ACC112 (cell line): ENCODE results near the gene SNRNP27.
A peak's percentile ranks its signal among the peaks of the same experiment; 100 is the strongest.

Source experiments
- H2AFZ ChIP-seq: fragments of 200-600 bp; sonication (generic); one replicate; pipeline ENCODE4 v1.6.0; 2017; ENCODE audit warnings: antibody characterized with exemption, low read length; ENCODE audit not compliant: unreplicated experiment
- H3K27ac ChIP-seq: fragments of 200-600 bp; sonication (generic); 2 replicates; pipeline ENCODE4 v1.5.1; 2014; ENCODE audit warnings: low read depth, mild to moderate bottlenecking, antibody characterized with exemption, low read length, moderate library complexity
- H3K27me3 ChIP-seq: fragments of 200-600 bp; sonication (generic); 2 replicates; pipeline ENCODE4 v1.6.1; 2014; ENCODE audit warnings: mild to moderate bottlenecking, antibody characterized with exemption, low read length, moderate library complexity, mixed read lengths; ENCODE audit not compliant: insufficient read depth
- H3K36me3 ChIP-seq: fragments of 200-600 bp; sonication (generic); 2 replicates; pipeline ENCODE4 v1.6.1; 2016; ENCODE audit warnings: mild to moderate bottlenecking, antibody characterized with exemption, low read length, moderate library complexity, mixed read lengths; ENCODE audit not compliant: insufficient read depth
- H3K4me1 ChIP-seq: fragments of 200-600 bp; sonication (generic); one replicate; pipeline ENCODE4 v1.6.1; 2016; ENCODE audit warnings: low read length, mixed read lengths; ENCODE audit not compliant: insufficient read depth, unreplicated experiment, control insufficient read depth
- H3K4me3 ChIP-seq: fragments of 200-600 bp; sonication (generic); 2 replicates; pipeline ENCODE4 v1.5.1; 2014; ENCODE audit warnings: mild to moderate bottlenecking, low read depth, low read length
- H3K79me2 ChIP-seq: fragments of 200-600 bp; sonication (generic); one replicate; pipeline ENCODE4 v1.6.0; 2016; ENCODE audit warnings: low read length; ENCODE audit not compliant: control insufficient read depth, unreplicated experiment, insufficient read depth

SNRNP27 gene

DNA sequence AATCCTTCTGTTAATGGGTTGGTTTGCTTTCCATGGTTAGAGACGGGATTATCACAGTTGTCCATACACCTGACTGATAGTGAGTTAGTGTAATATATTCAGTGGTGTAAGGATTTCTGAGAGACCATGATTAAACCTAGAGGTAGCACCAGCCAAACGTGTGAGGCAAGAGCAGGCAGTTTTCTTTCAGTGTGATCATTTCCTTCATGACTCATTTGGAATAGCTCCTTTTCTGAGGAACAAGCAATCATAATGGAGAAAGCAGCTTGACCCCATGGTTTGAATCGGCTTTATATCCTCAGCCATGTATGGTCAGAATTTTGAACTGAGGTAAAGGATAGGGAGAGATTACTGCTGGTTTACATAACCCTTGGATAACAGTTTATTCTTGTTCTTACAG, 24.1 kb downstream of the SNRNP27 start:
- H3K79me2 ChIP-seq, result no peaks in the 10 kb centered on the region
- no peaks in the 10 kb centered on the region for H3K36me3 ChIP-seq
- no peaks in the 10 kb centered on the region for H3K27me3 ChIP-seq
- peak overlapping the region; percentile 11; the same call in 1 of the 2 replicates for H3K4me3 ChIP-seq
- H3K27ac ChIP-seq, result peak overlapping the region; percentile 65
- H3K4me1 ChIP-seq, result peaks cover 22% of the 10 kb centered on the region
- H2AFZ ChIP-seq, result peak overlapping the region; percentile 16

DNA sequence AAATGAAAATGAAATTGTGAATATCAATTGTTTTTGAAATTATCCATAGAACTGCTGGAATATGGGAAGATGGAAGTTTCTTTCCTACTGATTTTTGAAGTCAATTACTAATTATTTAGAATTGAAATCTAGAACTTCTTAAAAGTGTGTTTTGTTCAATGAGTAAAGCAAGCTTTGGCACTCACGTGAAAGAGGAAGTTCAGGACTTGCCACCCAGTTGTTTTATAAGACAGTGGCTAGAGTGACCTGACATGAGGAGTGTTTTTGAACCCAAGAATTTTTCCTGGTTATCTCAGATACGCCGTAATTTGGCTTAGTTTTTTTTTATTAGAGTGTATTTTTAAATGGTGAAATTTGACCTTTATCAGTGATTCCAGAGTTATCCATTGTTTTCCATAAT, 24.6 kb downstream of the SNRNP27 start:
- Histone ChIP-seq H3K4me1 (peaks cover 22% of the 10 kb centered on the region), H3K27ac (peak overlapping the region; percentile 65), H3K27me3 (no peaks in the 10 kb centered on the region), H2AFZ (peak overlapping the region; percentile 16), H3K79me2 (no peaks in the 10 kb centered on the region), H3K36me3 (no peaks in the 10 kb centered on the region), H3K4me3 (peak overlapping the region; percentile 11; the same call in 1 of the 2 replicates)

DNA sequence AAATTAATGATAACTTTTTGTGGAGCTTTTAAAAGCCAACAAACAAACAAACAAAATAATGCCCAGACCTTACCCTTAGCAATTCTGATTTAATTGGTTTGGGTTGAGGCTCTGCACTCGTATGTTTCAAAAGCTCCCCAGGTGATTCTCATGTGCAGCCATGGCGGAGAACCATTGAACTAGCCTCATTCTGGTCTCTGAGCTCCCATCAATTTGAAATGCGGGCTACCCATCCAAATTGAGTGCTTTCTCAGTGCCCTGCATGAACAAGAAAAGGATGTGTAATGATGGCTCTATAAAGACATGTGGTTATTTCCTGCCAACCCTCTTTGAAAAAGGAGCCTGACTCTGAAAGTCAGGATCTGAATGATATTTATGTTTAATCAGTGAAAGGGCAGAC, 29.4 kb downstream of the SNRNP27 start:
- Histone ChIP-seq H3K4me1 (peaks cover 6% of the 10 kb centered on the region), H2AFZ (no peak overlapping the region), H3K4me3 (no peak overlapping the region), H3K27ac (no peak overlapping the region), H3K79me2 (no peaks in the 10 kb centered on the region), H3K27me3 (no peaks in the 10 kb centered on the region), H3K36me3 (peaks cover 10% of the 10 kb centered on the region)

- H3K4me1 ChIP-seq, result peaks cover 4% of the 10 kb centered on the region
- no peak overlapping the region for H3K4me3 ChIP-seq
- H2AFZ ChIP-seq, result no peak overlapping the region
- H3K27ac ChIP-seq, result no peak overlapping the region
- no peaks in the 10 kb centered on the region for H3K79me2 ChIP-seq
- H3K36me3 ChIP-seq, result peaks cover 10% of the 10 kb centered on the region
- H3K27me3 ChIP-seq, result no peaks in the 10 kb centered on the region
These were observed 33.2 kb downstream of the SNRNP27 start for GRCh38 chr2:69926849-69927515.

- H3K4me1 ChIP-seq, result peaks cover 30% of the 10 kb centered on the region
- H3K27ac ChIP-seq, result no peak overlapping the region
- no peak overlapping the region for H2AFZ ChIP-seq
- H3K36me3 ChIP-seq, result peaks cover 18% of the 10 kb centered on the region
- no peaks in the 10 kb centered on the region for H3K79me2 ChIP-seq
- H3K4me3 ChIP-seq, result no peak overlapping the region
- no peaks in the 10 kb centered on the region for H3K27me3 ChIP-seq
These were observed 38.3 kb downstream of the SNRNP27 start for GRCh38 chr2:69931832-69932595.

- Histone ChIP-seq H3K4me1 (peaks cover 30% of the 10 kb centered on the region), H2AFZ (no peak overlapping the region), H3K4me3 (no peak overlapping the region), H3K36me3 (peaks cover 13% of the 10 kb centered on the region; the same call in 1 of the 2 replicates), H3K27ac (no peak overlapping the region), H3K79me2 (no peaks in the 10 kb centered on the region), H3K27me3 (no peaks in the 10 kb centered on the region)
These were observed 38.8 kb downstream of the SNRNP27 start for GRCh38 chr2:69932596-69932922.

DNA sequence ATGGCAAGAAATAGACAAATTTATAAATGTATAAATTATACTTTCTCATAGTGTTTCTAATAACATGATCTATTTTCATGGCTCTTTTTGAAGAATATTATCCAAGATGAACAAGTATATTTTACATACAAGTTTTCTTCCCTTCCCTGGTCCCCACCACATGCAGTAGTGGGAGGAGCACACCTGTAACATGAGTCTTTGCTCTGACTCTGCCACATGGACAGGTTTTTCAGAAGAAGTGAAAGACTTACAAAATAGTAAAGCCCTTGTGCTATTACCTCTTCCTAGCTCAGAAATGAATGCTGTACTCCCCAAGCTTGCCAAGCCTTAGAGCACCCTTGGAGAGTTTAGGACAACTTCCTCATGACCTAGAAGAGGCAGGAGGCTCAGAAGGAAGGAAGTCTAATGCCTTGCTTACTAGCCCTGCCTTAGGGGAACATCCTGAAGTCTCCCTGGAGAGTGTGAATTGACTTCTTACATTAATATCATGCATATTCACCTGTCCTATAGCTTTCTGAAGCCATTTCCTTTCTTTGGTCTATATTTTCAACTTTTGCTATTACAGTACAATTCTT, 39.6 kb downstream of the SNRNP27 start:
- no peak overlapping the region; the same call in 1 of the 2 replicates for H3K4me3 ChIP-seq
- H3K27me3 ChIP-seq, result no peaks in the 10 kb centered on the region
- no peak overlapping the region for H2AFZ ChIP-seq
- peaks cover 13% of the 10 kb centered on the region; the same call in 1 of the 2 replicates for H3K36me3 ChIP-seq
- peaks cover 30% of the 10 kb centered on the region for H3K4me1 ChIP-seq
- peak overlapping the region; percentile 78 for H3K27ac ChIP-seq
- H3K79me2 ChIP-seq, result no peaks in the 10 kb centered on the region

DNA sequence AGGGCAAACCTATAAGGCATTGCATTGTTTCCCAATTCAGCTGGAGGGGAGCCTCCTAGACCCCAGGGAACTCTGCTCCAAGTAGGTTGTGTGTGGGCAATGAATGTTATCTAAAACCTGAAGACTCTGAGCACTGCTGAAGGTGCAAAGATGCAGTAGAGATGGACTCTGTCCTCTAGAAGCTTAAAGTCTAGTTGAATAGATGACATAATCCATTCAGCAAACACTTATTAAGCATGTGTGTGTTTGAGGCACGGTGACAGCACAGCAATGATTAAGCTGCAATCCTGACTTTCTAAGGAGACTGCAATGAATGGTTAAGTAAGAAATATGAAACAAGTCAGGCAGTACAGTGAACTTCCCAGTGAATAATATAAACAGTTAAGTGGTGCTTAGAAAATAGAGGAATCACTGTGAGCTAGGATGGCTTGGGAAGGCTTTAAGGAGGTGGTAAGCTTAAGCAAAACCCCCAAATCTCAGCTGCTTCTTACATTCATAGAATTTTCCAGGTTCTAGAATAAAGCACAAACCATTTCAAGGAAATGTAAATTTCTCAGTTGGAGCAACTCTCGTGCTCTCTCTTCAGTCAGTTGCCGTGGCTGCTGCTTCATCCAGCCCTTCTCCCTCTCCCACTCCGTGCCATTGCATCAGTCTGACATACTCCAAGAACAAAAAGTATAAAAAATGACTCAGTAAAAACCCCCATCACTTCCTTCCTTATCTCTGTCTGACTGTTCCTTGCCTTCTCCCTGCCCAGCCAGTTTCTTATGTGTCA, 40.3 kb downstream of the SNRNP27 start:
- H3K79me2 ChIP-seq, result no peaks in the 10 kb centered on the region
- H3K4me3 ChIP-seq, result peak overlapping the region; percentile 27
- H2AFZ ChIP-seq, result peak overlapping the region; percentile 45
- H3K27ac ChIP-seq, result peak overlapping the region; percentile 78
- H3K36me3 ChIP-seq, result peaks cover 14% of the 10 kb centered on the region; the same call in 1 of the 2 replicates
- no peaks in the 10 kb centered on the region for H3K27me3 ChIP-seq
- H3K4me1 ChIP-seq, result peaks cover 30% of the 10 kb centered on the region

GRCh38 chr2:69934614-69934908, 40.8 kb downstream of the SNRNP27 start:
- Histone ChIP-seq H2AFZ (peak overlapping the region; percentile 45), H3K79me2 (no peaks in the 10 kb centered on the region), H3K36me3 (peaks cover 17% of the 10 kb centered on the region; the same call in 1 of the 2 replicates), H3K27me3 (no peaks in the 10 kb centered on the region), H3K4me3 (peak overlapping the region; percentile 27), H3K4me1 (peaks cover 30% of the 10 kb centered on the region), H3K27ac (peak overlapping the region; percentile 78)

DNA sequence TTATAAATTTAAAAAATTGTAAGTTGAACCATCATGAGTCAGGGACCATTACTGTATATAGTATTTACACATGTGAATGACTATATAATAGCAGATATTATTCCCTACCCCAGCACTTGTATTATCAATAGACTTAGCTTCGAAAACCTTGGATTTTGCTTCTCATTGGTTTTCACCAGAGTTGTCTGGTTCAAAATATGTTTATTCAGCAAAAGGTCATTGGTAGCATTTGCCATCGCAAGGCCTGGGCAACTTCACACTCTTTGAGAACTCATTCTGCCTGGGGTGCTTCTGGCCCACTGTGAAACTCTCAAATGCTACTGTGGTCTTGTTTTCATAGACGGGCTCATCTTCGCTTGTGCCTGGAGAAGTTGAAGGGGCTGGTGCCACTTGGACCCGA, 41.3 kb downstream of the SNRNP27 start:
- peaks cover 20% of the 10 kb centered on the region; the same call in 1 of the 2 replicates for H3K36me3 ChIP-seq
- peak overlapping the region; percentile 78 for H3K27ac ChIP-seq
- no peak overlapping the region for H3K4me3 ChIP-seq
- H2AFZ ChIP-seq, result no peak overlapping the region
- peaks cover 30% of the 10 kb centered on the region for H3K4me1 ChIP-seq
- no peaks in the 10 kb centered on the region for H3K79me2 ChIP-seq
- no peaks in the 10 kb centered on the region for H3K27me3 ChIP-seq
